Measurements from ENCODE around the gene ATRX.

- TF ChIP-seq POLR2AphosphoS5 (IDR thresholded peaks at IDR 0.05; ENCODE audit: borderline replicate concordance, low read depth, low read length) (no peak), EZH2 (IDR thresholded peaks at IDR 0.05) (no peak)
Observed at GRCh38 chrX:77675986-77676385, 110.0 kb downstream of the ATRX start.
